PC-9 (cell line): ENCODE data around the gene PBX3. TPM values are rescaled to one million over a fixed set of nuclear protein-coding genes. Genes with fewer than 3 reads are reported as not detected.

Experiments
- BruUV-seq: library from RNA; stranded (reverse); fragments of 400-500 nt; replicated peaks from 2 replicates; lab custom pipeline; 2021; lab: Mats Ljungman, UMichigan
- CTCF ChIA-PET: fragments of 300-600 bp; sonication (Branson Sonifier 250); formaldehyde crosslinking; loops from one replicate; lab custom pipeline; 2022; ENCODE audit warnings: antibody characterized with exemption; lab: Charles Lee
- POLR2A ChIA-PET: fragments of 300-600 bp; sonication (Branson Sonifier 250); formaldehyde crosslinking; loops from one replicate; lab custom pipeline; 2022; ENCODE audit warnings: antibody characterized with exemption; ENCODE audit not compliant: unreplicated experiment; lab: Charles Lee
- DNase-seq, 2 experiments: peaks; one replicate each; pipeline versions ENCODE4 v3.0.0 to v3.0.0-alpha.2; 2015 to 2022; ENCODE audit warnings: mixed read lengths in 1 of 2
- H2AFZ ChIP-seq: fragments of 200-600 bp; sonication (generic); 2 replicates; pipeline ENCODE4 v1.8.1; 2017; ENCODE audit warnings: antibody characterized with exemption
- H3F3A ChIP-seq: fragments of 200-600 bp; sonication (generic); 2 replicates; pipeline ENCODE4 v1.8.1; 2017; ENCODE audit warnings: antibody characterized with exemption, mild to moderate bottlenecking, low read depth; ENCODE audit not compliant: insufficient read depth
- H3K27ac ChIP-seq: fragments of 200-600 bp; sonication (generic); 2 replicates; pipeline ENCODE4 v1.6.1; 2016; ENCODE audit warnings: mixed run types
- H3K27me3 ChIP-seq: fragments of 200-600 bp; sonication (generic); 2 replicates; pipeline ENCODE4 v1.6.1; 2016; ENCODE audit warnings: low read depth, mixed run types; ENCODE audit not compliant: insufficient read depth
- H3K36me3 ChIP-seq: fragments of 200-600 bp; sonication (generic); 2 replicates; pipeline ENCODE4 v1.6.1; 2016; ENCODE audit warnings: low read depth, mixed run types
- H3K4me1 ChIP-seq: fragments of 200-600 bp; sonication (generic); replicated peaks from 2 replicates; pipeline ENCODE4 v1.6.1; 2016; ENCODE audit warnings: mixed run types; ENCODE audit not compliant: insufficient read depth
- H3K4me2 ChIP-seq: fragments of 200-600 bp; sonication (generic); 2 replicates; pipeline ENCODE4 v1.6.1; 2017; ENCODE audit warnings: mixed run types
- H3K4me3 ChIP-seq: fragments of 200-600 bp; sonication (generic); 2 replicates; pipeline ENCODE4 v1.6.1; 2016; ENCODE audit warnings: mixed run types
- H3K79me2 ChIP-seq: fragments of 200-600 bp; sonication (generic); 2 replicates; pipeline ENCODE4 v1.6.1; 2017; ENCODE audit warnings: low read depth, mixed run types
- H3K9me2 ChIP-seq: fragments of 200-600 bp; sonication (generic); 2 replicates; pipeline ENCODE4 v1.8.1; 2017; ENCODE audit warnings: mild to moderate bottlenecking; ENCODE audit not compliant: insufficient read depth
- H3K9me3 ChIP-seq: fragments of 200-600 bp; sonication (generic); 2 replicates; pipeline ENCODE4 v1.8.1; 2016; ENCODE audit warnings: low read depth; ENCODE audit not compliant: insufficient read depth
- H4K20me1 ChIP-seq: fragments of 200-600 bp; sonication (generic); 2 replicates; pipeline ENCODE4 v1.8.1; 2017; ENCODE audit not compliant: insufficient read depth
- CTCF ChIP-seq: fragments of 200-600 bp; sonication (generic); conservative IDR thresholded peaks from 2 replicates; pipeline ENCODE4 v1.6.1; 2017; ENCODE audit warnings: mixed run types, antibody characterized with exemption, mild to moderate bottlenecking, moderate library complexity
- EZH2 ChIP-seq: fragments of 200-600 bp; sonication (generic); IDR thresholded peaks from 2 replicates; pipeline ENCODE4 v1.8.0; 2017; ENCODE audit warnings: antibody characterized with exemption, low read depth
- intact Hi-C: fragments of 100-400 bp; cut with micrococcal nuclease; formaldehyde crosslinking; loops from one replicate; pipeline ENCODE4 v1.10.0; 2022; ENCODE audit not compliant: unreplicated experiment
- total RNA-seq: library from RNA; stranded (reverse); gene quantifications from 2 replicates; pipeline ENCODE4 v1.2.3, GENCODE V29; 2021

Gene PBX3
- total RNA-seq, 1 experiment from 2014 or later = 18.3 TPM

- intact Hi-C loops = loop anchor here (10.0 kb wide), 1 partner anchor 318 kb away; no protein-coding TSS in a partner anchor
- H3F3A ChIP-seq = no peaks in the 10 kb centered on the region; the same call in 1 of the 2 replicates
- no peak overlapping the region for H3K4me3 ChIP-seq
- no peaks in the 10 kb centered on the region for H4K20me1 ChIP-seq
- H3K9me3 ChIP-seq = no peaks in the 10 kb centered on the region
- H3K36me3 ChIP-seq = no peaks in the 10 kb centered on the region
- no peaks in the 10 kb centered on the region for H3K9me2 ChIP-seq
- H2AFZ ChIP-seq = no peak overlapping the region
- no peak overlapping the region for H3K27ac ChIP-seq
- BruUV-seq = no TSS peak
- DNase-seq = no peak
- TF ChIP-seq EZH2 (no peak), CTCF (no peak)
- no peaks in the 10 kb centered on the region for H3K79me2 ChIP-seq
- no peak overlapping the region for H3K4me2 ChIP-seq
- POLR2A ChIA-PET = interaction anchor here (0.5 kb wide), 1 partner anchor 36 kb away, joined by 4 read pairs; the partner anchor contains the start of gene MAPKAP1
- H3K4me1 ChIP-seq = peaks cover 5% of the 10 kb centered on the region; the same call in 1 of the 2 replicates
- no peaks in the 10 kb centered on the region for H3K27me3 ChIP-seq
- CTCF ChIA-PET = no interaction called here
Observed at GRCh38 chr9:125742657-125743056, 4.5 kb upstream of the PBX3 start.

GRCh38 chr9:125743682-125744428, 3.3 kb upstream of the PBX3 start:
- CTCF ChIA-PET = no interaction called here

GRCh38 chr9:125744616-125745015, 2.6 kb upstream of the PBX3 start:
- Histone ChIP-seq H3F3A (no peaks in the 10 kb centered on the region; the same call in 1 of the 2 replicates), H3K9me3 (no peaks in the 10 kb centered on the region), H3K4me3 (no peak overlapping the region), H3K79me2 (no peaks in the 10 kb centered on the region), H2AFZ (no peak overlapping the region), H3K9me2 (no peaks in the 10 kb centered on the region), H3K36me3 (no peaks in the 10 kb centered on the region), H4K20me1 (no peaks in the 10 kb centered on the region), H3K27ac (no peak overlapping the region), H3K27me3 (no peaks in the 10 kb centered on the region), H3K4me1 (peaks cover 10% of the 10 kb centered on the region; the same call in 1 of the 2 replicates), H3K4me2 (no peak overlapping the region)
- no peak for DNase-seq
- TF ChIP-seq EZH2 (no peak), CTCF (no peak)
- intact Hi-C loops = loop anchor here (10.0 kb wide), 1 partner anchor 320 kb away; no protein-coding TSS in a partner anchor
- no TSS peak for BruUV-seq
- CTCF ChIA-PET = no interaction called here
- POLR2A ChIA-PET = no interaction called here

More at GRCh38 chr9:125743682-125744428, 3.3 kb upstream of the PBX3 start:
- Histone ChIP-seq H2AFZ (no peak overlapping the region), H3K9me2 (no peaks in the 10 kb centered on the region), H3K4me2 (no peak overlapping the region), H3K9me3 (no peaks in the 10 kb centered on the region), H3K79me2 (no peaks in the 10 kb centered on the region), H3K36me3 (no peaks in the 10 kb centered on the region), H3K27ac (no peak overlapping the region), H4K20me1 (no peaks in the 10 kb centered on the region), H3K27me3 (no peaks in the 10 kb centered on the region), H3F3A (no peaks in the 10 kb centered on the region; the same call in 1 of the 2 replicates), H3K4me3 (no peak overlapping the region), H3K4me1 (peaks cover 10% of the 10 kb centered on the region; the same call in 1 of the 2 replicates)
- DNase-seq = no peak
- no TSS peak for BruUV-seq
- TF ChIP-seq CTCF (no peak), EZH2 (no peak)
- POLR2A ChIA-PET = no interaction called here
- intact Hi-C loops = loop anchor here (10.0 kb wide), 1 partner anchor 319 kb away; no protein-coding TSS in a partner anchor
